G401.6 (cell line): Measurements from ENCODE around the gene ASCL3.
A peak's percentile ranks its signal among the peaks of the same experiment; 100 is the strongest.
"Not testable (repeated sequence)": the region's sequence is repeated elsewhere in the genome, so short reads cannot be mapped to it uniquely, and the experiment has no call there.

Experiments
- FAIRE-seq: peaks from 2 replicates; lab custom pipeline; 2012; peaks lifted over from hg19 to GRCh38; lab: Jason Lieb, UNC

ASCL3 gene

GRCh38 chr11:8947230-8947943, 4.6 kb upstream of the ASCL3 start:
- FAIRE-seq: no peak

- FAIRE-seq: no peak
These were observed 1.3 kb downstream of the ASCL3 start for GRCh38 chr11:8941341-8942103.

GRCh38 chr11:8937659-8938058, 5.2 kb downstream of the ASCL3 start:
- no peak for FAIRE-seq

GRCh38 chr11:8937159-8937558, 5.7 kb downstream of the ASCL3 start:
- no peak for FAIRE-seq

- not testable (repeated sequence) for FAIRE-seq
These were observed 7.0 kb downstream of the ASCL3 start for GRCh38 chr11:8935789-8936188.

- FAIRE-seq: no peak
These were observed 7.9 kb downstream of the ASCL3 start for GRCh38 chr11:8934742-8935488.

- no peak for FAIRE-seq
These were observed 8.9 kb downstream of the ASCL3 start for GRCh38 chr11:8933931-8934330.

- no peak for FAIRE-seq
These were observed 10.1 kb downstream of the ASCL3 start, which contains the start of gene C11orf16 for GRCh38 chr11:8932564-8933180. C11orf16 (minus strand) TSS chr11:8932947; CDS start chr11:8932308, 639 bp downstream.

- FAIRE-seq: no peak
These were observed 12.2 kb downstream of the ASCL3 start for GRCh38 chr11:8930456-8931175.

- FAIRE-seq: no peak
These were observed 13.7 kb downstream of the ASCL3 start for GRCh38 chr11:8928981-8929615.

GRCh38 chr11:8928205-8928604, 14.6 kb downstream of the ASCL3 start:
- no peak for FAIRE-seq

- no peak for FAIRE-seq
These were observed 15.6 kb downstream of the ASCL3 start for GRCh38 chr11:8927233-8927632.

- no peak for FAIRE-seq
These were observed 16.6 kb downstream of the ASCL3 start for GRCh38 chr11:8926236-8926635.

- no peak for FAIRE-seq
These were observed 17.1 kb downstream of the ASCL3 start for GRCh38 chr11:8925711-8926110.

GRCh38 chr11:8922691-8923090, 20.1 kb downstream of the ASCL3 start:
- no peak for FAIRE-seq

GRCh38 chr11:8917157-8917825, 25.5 kb downstream of the ASCL3 start:
- no peak for FAIRE-seq

- FAIRE-seq: no peak
These were observed 28.2 kb downstream of the ASCL3 start for GRCh38 chr11:8914661-8915018.

- FAIRE-seq: no peak
These were observed 28.7 kb downstream of the ASCL3 start for GRCh38 chr11:8913961-8914660.

GRCh38 chr11:8911029-8911823, 31.6 kb downstream of the ASCL3 start, which contains the start of gene AKIP1:
AKIP1 (plus strand) TSS chr11:8911189; CDS start chr11:8911450, 261 bp downstream.
- peak; percentile 88 for FAIRE-seq
